Glomerular visceral epithelial cell (primary cell): ENCODE data around the gene KCNA1.

Experiments used
- DNase-seq: peaks from one replicate; pipeline ENCODE4 v3.0.0-alpha.2; 2016; ENCODE audit errors: extremely low spot score

KCNA1 gene

GRCh38 chr12:4960547-4960946, 50.8 kb downstream of the KCNA1 start:
- no peak for DNase-seq

DNA sequence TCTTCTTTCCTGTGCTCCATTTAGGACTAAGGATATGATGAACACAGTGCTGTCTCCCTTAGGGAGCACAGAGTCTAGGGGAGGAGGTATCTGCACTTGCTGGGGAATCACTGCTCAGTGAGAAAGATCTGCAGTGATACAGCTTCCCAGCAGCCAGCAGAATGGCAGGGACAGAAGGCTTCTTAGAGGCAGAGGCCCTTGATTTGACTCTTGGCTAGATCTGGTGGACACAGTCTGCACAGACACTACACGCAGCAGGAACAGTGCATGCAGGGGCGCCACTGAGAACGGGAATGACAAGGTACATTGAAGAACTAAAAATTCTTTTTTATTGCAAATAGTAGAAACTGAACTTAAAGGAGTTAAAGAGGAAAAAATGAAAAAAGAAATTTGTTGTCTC, 51.6 kb downstream of the KCNA1 start:
- no peak for DNase-seq

DNA sequence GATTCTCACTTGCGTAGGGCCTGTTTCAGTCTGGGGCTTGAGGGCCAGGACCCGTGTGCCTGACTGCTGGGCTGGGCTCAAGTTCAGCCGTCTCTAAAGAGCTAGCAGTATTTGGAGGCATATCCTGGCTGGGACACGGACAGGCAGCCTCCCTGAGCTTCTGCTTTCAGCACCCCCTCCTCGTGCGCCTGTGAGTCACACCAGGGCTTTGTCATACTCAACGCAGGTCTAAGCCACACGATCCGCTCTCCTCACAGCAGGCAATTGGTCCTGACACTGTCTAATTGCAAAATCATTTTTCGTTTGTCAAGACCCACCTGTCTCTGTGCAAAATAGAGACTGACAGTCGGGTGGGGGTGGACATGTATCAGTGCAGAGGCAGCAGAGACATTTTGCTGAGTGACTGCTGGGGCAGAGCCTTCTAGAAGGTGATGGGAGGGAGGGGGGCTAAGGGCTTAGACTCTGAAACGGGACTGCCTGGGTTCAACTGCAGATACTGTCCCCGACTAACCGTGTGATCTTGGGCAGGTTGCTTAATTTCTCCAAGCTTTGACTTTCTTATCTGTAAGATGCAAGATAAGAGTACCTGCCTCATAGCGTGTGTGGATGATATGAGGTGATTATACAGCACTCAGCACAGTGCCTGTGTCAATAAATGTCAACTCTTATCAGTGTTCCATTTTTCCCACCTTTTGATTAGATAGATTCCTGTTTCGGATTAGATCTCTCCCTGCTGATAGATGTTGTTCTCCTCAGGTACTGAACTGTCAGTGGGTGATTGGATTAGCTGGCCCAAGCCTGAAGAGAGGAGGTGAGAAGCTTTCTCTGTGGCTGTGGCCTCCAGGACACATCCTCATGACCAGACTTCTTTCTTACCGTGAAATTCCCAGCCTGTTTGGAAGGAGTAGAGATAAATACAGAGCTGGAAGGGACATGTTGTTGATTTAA, 53.1 kb downstream of the KCNA1 start:
- DNase-seq, result no peak
